AG20443 (cell line): ENCODE measurements around the gene ATP6V1B1.

Source experiments
- DNase-seq: peaks from one replicate; pipeline ENCODE4 v3.0.0; 2012; ENCODE audit warnings: low spot score, mixed read lengths

The ATP6V1B1 gene

GRCh38 chr2:70935468-70936164 is at the start of gene ATP6V1B1:
ATP6V1B1 (plus strand) TSS chr2:70935900; CDS start chr2:70935955, 55 bp downstream.
- DNase-seq = no peak

GRCh38 chr2:70886541-70886987 is 49.1 kb upstream of the ATP6V1B1 start:
- no peak for DNase-seq

- no peak for DNase-seq
These were observed 48.5 kb upstream of the ATP6V1B1 start for GRCh38 chr2:70887208-70887549.

- DNase-seq = no peak
These were observed 48.0 kb upstream of the ATP6V1B1 start for GRCh38 chr2:70887550-70888246.

GRCh38 chr2:70888366-70888922 is 47.3 kb upstream of the ATP6V1B1 start:
- DNase-seq = no peak

- no peak for DNase-seq
These were observed 46.6 kb upstream of the ATP6V1B1 start for GRCh38 chr2:70888923-70889715.

GRCh38 chr2:70889716-70890037 is 46.0 kb upstream of the ATP6V1B1 start:
- no peak for DNase-seq

GRCh38 chr2:70890469-70891065 is 45.1 kb upstream of the ATP6V1B1 start:
- DNase-seq = no peak

- DNase-seq = no peak
These were observed 43.9 kb upstream of the ATP6V1B1 start for GRCh38 chr2:70891572-70892357.

- no peak for DNase-seq
These were observed 43.0 kb upstream of the ATP6V1B1 start for GRCh38 chr2:70892750-70893149.

- no peak for DNase-seq
These were observed 42.5 kb upstream of the ATP6V1B1 start for GRCh38 chr2:70893186-70893585.

GRCh38 chr2:70894765-70895164 is 40.9 kb upstream of the ATP6V1B1 start:
- no peak for DNase-seq

GRCh38 chr2:70895249-70895648 is 40.5 kb upstream of the ATP6V1B1 start:
- no peak for DNase-seq

GRCh38 chr2:70895998-70896764 is 39.5 kb upstream of the ATP6V1B1 start:
- DNase-seq = no peak

- DNase-seq = no peak
These were observed 38.9 kb upstream of the ATP6V1B1 start for GRCh38 chr2:70896765-70897202.

- DNase-seq = no peak
These were observed 38.3 kb upstream of the ATP6V1B1 start for GRCh38 chr2:70897203-70897976.

GRCh38 chr2:70897977-70898226 is 37.8 kb upstream of the ATP6V1B1 start:
- no peak for DNase-seq

GRCh38 chr2:70898363-70899240 is 37.1 kb upstream of the ATP6V1B1 start:
- DNase-seq = no peak
